Hepatic stellate cell (primary cell): Measurements from ENCODE around the gene RALGAPA2.
"Not testable (repeated sequence)": the region's sequence is repeated elsewhere in the genome, so short reads cannot be mapped to it uniquely, and the experiment has no call there.

Experiments
- DNase-seq: peaks from one replicate; pipeline ENCODE4 v3.0.0; 2011; ENCODE audit warnings: low spot score

The RALGAPA2 gene

GRCh38 chr20:20366876-20367574 is 345.4 kb downstream of the RALGAPA2 start:
- no peak for DNase-seq

- no peak for DNase-seq
These were observed 345.9 kb downstream of the RALGAPA2 start for GRCh38 chr20:20366551-20366875.

- no peak for DNase-seq
These were observed 346.8 kb downstream of the RALGAPA2 start for GRCh38 chr20:20365480-20366161.

DNA sequence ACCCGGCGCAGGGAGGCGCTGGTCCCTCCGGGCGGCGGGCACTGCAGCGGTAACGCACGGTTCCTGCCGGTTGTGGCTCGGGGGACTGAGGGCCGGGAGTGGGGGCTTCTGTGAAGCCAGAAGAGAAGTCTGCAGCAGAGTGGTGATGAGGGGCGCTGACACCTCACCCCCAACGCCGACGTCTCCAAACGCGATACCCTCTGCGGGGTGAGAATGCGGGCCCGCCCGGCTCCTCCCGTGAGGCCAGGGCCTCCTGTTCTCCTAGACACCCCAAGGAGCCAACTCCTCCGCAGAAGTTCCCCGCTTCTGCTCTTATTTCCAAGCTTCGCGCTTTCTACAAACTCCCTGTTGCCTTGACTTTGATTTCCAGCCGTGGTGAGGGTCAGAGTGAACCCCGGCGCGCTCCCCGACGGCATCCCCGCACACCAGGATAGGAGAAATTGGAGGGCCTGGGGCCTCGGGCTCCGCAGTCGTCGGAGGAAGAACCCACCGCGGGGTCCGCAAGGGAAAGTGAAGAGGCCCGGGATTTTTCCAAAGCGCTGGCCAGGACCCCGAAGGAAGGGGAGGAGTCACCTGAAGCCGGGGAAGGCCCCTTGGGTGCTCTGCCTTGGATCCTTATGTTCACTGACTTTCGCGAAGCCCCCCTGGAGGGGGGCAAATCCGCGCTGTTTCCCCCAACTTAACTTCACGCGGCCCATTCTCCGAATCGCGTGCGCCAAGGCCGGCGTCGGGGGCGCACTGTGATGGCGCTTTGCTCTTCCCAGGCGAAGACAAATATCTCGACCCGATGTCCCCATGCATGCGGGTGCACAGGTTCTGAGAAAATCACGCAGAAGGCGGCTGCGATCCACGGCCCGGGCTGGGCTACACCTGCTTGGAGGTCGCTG is 347.6 kb downstream of the RALGAPA2 start:
- no peak for DNase-seq

GRCh38 chr20:20363799-20364592 is 348.4 kb downstream of the RALGAPA2 start:
- DNase-seq: no peak

- DNase-seq: no peak
These were observed 349.0 kb downstream of the RALGAPA2 start for GRCh38 chr20:20363434-20363798.

DNA sequence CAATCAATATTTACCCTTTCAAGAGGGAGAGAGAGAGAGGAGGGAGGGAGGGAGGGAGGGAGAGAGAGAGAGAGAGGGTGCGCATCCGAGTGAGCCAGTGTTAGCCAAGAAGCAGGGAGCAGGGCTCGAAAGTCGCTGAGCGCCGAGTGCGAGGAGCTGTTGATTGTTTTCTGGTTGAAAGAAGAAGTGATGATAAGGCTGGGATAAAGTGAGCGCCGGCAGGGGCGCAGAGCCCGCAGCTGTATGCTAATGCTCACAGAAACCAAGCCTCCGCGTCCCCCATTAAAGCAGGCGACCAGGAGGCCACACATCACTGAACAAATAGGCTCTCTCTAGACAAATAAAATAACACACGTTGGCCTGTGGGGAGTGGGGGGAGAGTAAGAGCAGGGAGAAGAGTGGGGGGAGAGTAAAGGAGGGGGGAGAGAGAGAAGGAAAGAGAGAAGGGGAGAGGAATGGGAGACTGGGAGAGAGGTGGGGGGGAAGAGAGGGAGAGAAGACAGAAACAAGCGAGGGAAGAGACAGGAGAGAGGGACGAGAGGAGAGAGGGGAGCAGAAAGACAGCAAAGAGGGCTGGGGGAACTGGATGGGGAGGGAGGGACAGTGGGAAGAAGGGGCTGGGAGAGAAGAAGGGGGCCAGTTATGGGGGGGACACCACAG is 349.5 kb downstream of the RALGAPA2 start:
- DNase-seq: no peak

GRCh38 chr20:20360464-20360863 is 352.0 kb downstream of the RALGAPA2 start:
- peak; percentile 69 for DNase-seq

GRCh38 chr20:20359628-20360027 is 352.8 kb downstream of the RALGAPA2 start:
- DNase-seq: no peak

DNA sequence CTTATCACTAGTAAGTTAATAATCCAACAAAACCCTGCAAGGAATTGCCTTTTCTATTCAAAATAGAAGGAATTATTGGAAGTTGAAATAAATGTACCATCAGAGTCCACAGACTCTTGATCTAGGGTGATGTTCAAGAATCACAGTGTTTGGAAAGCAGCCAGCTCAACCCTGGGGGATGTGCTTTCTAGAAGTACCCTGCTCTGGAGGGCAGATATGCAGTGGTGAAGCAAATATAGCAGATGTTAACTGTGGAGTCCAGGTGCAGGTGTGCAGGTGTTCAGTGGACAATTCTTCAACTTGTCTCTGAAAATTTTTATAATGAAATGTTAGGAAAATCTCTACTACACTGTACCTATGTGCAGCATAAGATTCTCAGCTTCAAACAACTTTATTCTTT is 353.6 kb downstream of the RALGAPA2 start:
- no peak for DNase-seq

DNA sequence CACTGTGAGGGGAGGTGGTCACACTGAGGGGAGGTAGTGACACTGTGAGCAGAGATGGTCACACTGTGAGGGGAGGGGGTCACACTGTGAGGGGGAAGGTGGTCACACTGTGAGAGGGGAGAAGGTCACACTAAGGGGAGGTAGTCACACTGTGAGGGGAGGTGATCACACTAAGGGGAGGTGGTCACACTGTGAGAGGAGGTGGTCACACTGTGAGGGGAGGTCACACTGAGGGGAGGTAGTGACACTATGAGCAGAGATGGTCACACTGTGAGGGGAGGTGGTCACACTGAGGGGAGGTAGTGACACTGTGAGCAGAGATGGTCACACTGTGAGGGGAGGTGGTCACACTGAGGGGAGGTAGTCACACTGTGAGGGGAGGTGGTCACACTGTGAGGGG is 356.9 kb downstream of the RALGAPA2 start:
- not testable (repeated sequence) for DNase-seq

- DNase-seq: no peak
These were observed 358.9 kb downstream of the RALGAPA2 start for GRCh38 chr20:20353576-20353975.

GRCh38 chr20:20344476-20344875 is 368.0 kb downstream of the RALGAPA2 start:
- DNase-seq: no peak

GRCh38 chr20:20343932-20344331 is 368.5 kb downstream of the RALGAPA2 start:
- no peak for DNase-seq
